ENCODE data around the gene BCL7B.
"Not testable (repeated sequence)": the region's sequence is repeated elsewhere in the genome, so short reads cannot be mapped to it uniquely, and the experiment has no call there.

Gene BCL7B

GRCh38 chr7:73573276-73573675 lies 15.8 kb upstream of the BCL7B start:
- DNase-seq (ENCODE audit: insufficient read length, low spot score): no peak
- no peak for FAIRE-seq

GRCh38 chr7:73572767-73573186 lies 15.3 kb upstream of the BCL7B start:
- no peak for DNase-seq (ENCODE audit: insufficient read length, low spot score)
- no peak for FAIRE-seq

GRCh38 chr7:73570977-73571376 lies 13.5 kb upstream of the BCL7B start:
- FAIRE-seq: no peak
- no peak for DNase-seq (ENCODE audit: insufficient read length, low spot score)

DNA sequence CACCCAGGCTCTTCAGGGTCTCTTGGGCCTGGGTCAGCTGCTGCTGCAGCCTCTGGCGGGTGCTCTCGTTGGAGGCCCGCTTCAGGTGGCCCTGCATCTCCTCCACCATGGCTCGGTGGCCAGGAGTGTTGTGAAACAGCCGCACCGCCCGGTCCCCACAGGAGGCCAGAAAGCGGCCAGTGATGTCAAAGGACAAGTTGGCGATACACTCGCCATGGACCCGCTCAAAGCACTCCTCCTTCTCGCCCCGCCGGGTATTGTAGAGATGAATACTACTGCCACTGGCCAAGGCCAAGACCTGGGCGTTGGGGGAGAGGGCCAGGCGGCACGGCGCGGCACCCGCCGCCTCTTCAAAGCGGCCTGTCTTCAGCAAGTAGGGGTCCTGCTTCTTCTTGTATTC lies 13.0 kb upstream of the BCL7B start:
- FAIRE-seq (no peak), DNase-seq (ENCODE audit: insufficient read length, low spot score) (no peak)

- FAIRE-seq (no peak), DNase-seq (ENCODE audit: insufficient read length, low spot score) (no peak)
Observed at GRCh38 chr7:73569042-73569608, 11.6 kb upstream of the BCL7B start.

GRCh38 chr7:73567846-73568685 lies 10.6 kb upstream of the BCL7B start:
- no peak for DNase-seq (ENCODE audit: insufficient read length, low spot score)
- peak; percentile 4 for FAIRE-seq

DNA sequence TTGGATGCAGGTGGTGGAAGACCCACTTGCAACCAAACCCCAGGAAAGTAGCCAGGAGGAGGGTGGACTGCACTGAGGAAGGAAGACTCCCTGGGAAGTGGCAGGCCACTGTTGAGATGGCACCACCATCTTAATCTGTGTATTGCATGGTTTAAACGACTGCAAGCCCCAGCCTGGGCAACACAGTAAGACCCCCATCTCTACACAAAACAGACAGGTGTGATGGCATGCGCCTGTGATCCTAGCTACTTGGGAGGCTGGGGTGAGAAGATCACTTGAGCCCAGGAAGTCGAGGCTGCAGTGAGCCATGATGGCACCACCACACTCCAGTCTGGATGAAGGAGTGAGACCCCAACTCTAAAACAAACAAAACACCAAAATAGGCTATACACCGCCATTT lies 9.7 kb upstream of the BCL7B start:
- FAIRE-seq (no peak), DNase-seq (ENCODE audit: insufficient read length, low spot score) (no peak)

GRCh38 chr7:73566431-73566830 lies 8.9 kb upstream of the BCL7B start:
- not testable (repeated sequence) for DNase-seq (ENCODE audit: insufficient read length, low spot score); FAIRE-seq

DNA sequence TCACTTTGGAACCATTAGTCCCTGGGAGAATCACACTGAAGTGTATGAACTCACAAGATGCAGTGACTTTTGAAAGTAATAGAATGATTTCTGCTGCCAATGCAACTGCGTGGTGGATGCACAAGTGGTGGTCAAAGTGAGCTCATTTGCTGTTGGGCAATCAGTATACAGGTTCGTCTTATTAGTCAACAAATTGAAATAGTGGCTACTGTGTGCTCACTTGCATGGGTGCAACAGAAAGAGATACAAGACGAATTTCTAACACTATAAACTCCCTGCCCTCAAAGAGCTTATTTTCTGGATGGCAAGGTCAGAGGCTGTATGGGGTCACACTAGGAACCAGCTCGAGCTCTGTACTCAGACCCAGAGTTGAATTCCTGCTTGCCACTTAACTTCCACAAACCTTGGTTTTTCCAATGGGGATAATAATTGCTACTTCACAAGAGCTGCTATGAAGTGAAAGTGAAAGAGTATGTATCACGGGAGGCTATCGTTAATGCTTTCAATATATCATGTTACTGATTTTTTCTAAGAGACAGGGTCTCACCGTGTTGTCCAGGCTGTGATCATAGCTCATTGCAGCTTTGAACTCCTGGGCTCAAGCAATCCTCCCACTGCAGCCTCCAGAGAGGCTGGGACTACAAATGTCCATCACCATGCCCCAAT lies 8.3 kb upstream of the BCL7B start:
- DNase-seq (ENCODE audit: insufficient read length, low spot score): no peak
- FAIRE-seq: peak; percentile 55

GRCh38 chr7:73560109-73560835 lies 2.8 kb upstream of the BCL7B start:
- DNase-seq (ENCODE audit: insufficient read length, low spot score): no peak
- FAIRE-seq: no peak

DNA sequence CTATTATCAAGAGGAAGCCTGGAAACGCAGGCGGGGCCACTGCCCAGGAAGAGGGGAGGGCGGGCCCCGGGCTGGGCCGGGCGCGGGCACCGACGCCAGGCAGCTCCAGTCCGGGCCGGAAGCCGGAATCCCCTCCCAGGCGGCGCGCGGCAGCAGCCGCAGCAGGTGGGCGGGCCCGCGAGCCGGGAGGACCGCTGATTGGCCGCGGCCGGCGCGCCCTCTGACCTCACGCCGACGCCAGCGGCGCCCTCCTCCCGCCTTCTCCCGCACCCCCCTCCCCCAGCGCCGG lies 438 bp downstream of the BCL7B start:
- no peak for FAIRE-seq
- peak; percentile 98 for DNase-seq (ENCODE audit: insufficient read length, low spot score)

DNA sequence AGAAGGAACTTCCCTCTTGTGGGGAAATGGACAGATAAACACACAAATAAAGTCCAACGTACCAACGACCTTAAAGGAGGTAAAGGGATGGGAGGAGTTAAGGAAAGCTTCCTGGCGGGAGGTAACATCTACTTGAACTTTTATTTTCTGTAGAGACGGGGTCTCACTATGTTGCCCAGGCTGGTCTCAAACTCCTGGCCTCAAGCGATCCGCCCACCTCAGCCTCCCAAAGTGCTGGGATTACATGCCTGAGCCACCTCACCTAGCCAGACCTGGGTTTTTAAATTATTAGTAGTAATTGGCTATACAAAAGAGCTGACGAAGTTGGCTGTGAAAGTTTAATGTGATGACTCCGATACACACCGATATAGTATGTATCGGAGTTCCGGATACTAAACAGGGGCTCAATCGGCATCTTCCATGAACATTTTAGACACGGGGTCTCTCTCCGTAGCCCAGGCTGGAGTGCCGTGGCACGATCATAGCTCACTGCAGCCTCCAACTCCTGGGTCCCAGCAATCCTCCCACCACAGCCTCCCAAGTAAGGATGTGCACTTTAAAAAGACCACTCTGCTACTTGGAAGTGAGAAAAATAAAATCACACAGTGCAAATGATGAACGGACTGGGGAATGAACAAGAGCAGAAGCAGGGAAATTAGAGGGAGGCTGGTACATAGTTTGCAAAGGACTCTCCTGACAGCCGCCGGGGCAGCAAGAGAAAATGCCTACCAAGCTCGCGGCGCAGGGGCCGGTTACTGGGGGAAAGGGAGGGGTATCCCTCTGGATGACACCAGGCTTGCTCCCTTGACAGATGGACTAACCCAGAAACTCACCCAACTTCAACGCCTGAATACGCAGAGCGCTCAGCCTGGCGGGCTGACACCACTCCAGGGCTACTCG lies 1.0 kb downstream of the BCL7B start:
- DNase-seq (ENCODE audit: insufficient read length, low spot score) (no peak), FAIRE-seq (peak; percentile 18)

- no peak for FAIRE-seq
- DNase-seq (ENCODE audit: insufficient read length, low spot score): no peak
Observed at GRCh38 chr7:73555411-73555982, 2.0 kb downstream of the BCL7B start.

DNA sequence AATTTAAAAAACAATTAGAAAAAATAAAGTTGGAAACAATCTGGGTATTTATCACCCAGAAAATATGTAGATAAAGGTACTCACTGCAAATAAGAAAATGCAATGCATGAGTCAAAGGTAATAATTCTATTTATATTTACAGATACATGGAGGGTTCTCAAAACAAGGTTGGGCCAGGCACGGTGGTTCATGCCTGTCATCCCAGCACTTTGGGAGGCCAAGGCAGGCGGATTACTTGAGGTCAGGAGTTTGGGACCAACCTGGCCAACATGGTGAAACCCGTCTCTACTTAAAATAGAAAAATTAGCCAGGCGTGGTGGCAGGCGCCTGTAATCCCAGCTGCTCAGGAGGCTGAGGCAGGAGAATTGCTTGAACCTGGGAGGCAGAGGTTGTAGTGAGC lies 7.4 kb downstream of the BCL7B start:
- not testable (repeated sequence) for FAIRE-seq; DNase-seq (ENCODE audit: insufficient read length, low spot score)

DNA sequence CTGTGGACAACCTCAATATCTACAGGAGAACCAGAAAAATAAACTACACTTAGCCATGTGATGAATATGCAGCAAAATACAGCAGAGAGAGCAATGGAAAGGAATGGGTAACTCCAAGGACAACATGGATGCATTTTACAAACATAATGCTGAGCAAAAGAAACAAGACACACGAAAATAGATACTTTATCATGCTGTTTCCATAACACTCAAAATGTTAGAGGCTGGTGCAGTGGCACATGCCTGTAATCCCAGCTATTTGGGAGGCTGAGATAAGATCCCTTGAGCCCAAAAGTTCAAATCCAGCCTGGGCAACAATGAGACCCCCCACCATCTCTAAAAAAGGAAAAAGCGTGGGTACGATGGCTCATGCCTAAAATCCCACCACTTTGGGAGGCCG lies 8.3 kb downstream of the BCL7B start:
- no peak for DNase-seq (ENCODE audit: insufficient read length, low spot score)
- no peak for FAIRE-seq

DNA sequence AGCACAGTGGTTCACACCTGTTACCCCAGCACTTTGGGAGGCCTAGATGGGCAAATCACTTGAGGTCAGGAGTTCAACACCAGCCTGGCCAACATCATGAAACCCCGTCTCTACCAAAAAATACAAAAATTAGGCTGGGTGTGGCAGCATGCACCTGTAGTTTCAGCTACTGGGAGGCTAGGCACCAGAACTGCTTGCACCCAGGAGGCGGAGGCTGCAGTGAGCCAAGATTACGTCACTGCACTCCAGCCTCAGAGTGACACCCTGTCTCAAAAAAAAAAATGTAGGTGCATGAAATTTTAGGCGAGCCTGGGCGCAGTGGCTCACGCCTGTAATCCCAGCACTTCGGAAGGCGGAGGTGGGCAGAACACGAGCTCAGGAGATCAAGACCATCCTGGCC lies 9.6 kb downstream of the BCL7B start:
- no peak for DNase-seq (ENCODE audit: insufficient read length, low spot score)
- FAIRE-seq: no peak

GRCh38 chr7:73544678-73545077 lies 12.8 kb downstream of the BCL7B start:
- FAIRE-seq (no peak), DNase-seq (ENCODE audit: insufficient read length, low spot score) (no peak)

- DNase-seq (ENCODE audit: insufficient read length, low spot score) (no peak), FAIRE-seq (no peak)
Observed at GRCh38 chr7:73541722-73542121, 15.8 kb downstream of the BCL7B start.

DNA sequence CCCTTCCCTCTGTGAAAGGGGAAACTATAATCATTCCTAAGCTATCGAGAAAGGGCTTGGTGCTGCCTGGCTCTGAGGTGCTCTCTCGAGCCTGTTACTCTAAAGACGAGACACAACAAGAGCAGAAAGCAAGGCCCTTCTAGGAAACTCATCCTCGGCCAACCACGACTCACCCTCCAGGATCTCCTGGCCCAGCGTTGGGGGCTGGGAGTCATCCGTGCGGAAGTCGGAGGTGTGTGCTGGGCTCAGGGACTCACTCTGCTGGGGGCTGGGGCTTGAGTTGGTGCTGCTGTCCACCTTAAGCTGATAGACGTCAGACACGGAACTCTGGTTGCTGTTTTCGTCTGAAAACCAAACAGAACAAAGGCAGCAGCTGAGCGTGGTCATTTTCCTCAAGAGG lies 17.8 kb downstream of the BCL7B start:
- FAIRE-seq (no peak), DNase-seq (ENCODE audit: insufficient read length, low spot score) (no peak)

DNA sequence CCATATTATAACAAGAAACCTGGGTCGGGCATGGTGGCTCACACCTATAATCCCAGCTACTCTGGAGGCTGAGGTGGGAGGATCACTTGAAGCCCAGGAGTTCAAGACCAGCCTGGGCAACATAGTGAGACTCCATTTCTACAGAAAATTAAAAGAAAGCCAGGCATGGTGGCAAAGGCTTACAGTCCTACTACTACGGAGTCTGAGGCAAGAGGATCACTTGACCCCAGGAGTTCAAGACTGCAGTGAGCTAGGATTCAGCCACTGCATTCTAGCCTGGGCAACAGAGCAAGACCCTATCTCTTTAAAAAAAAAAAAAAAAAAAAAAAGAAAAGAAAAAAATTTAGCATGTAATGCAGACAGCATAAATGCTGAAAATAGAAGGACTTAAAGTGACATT lies 19.0 kb downstream of the BCL7B start:
- FAIRE-seq; DNase-seq (ENCODE audit: insufficient read length, low spot score): not testable (repeated sequence)

All from GM19239 (cell line).